Brain pericyte (primary cell): ENCODE results near the gene KIF11.
"Not testable (repeated sequence)": the region's sequence is repeated elsewhere in the genome, so short reads cannot be mapped to it uniquely, and the experiment has no call there.

Experiments
- DNase-seq: peaks from one replicate; pipeline ENCODE4 v3.0.0-alpha.2; 2012; ENCODE audit warnings: low read depth, low spot score

The KIF11 gene

GRCh38 chr10:92590623-92591549 is 2.0 kb upstream of the KIF11 start:
- DNase-seq, result no peak

- DNase-seq, result peak; percentile 81
Measured at GRCh38 chr10:92591550-92592022, 1.3 kb upstream of the KIF11 start.

- no peak for DNase-seq
Measured at GRCh38 chr10:92593619-92594588, 974 bp downstream of the KIF11 start.

DNA sequence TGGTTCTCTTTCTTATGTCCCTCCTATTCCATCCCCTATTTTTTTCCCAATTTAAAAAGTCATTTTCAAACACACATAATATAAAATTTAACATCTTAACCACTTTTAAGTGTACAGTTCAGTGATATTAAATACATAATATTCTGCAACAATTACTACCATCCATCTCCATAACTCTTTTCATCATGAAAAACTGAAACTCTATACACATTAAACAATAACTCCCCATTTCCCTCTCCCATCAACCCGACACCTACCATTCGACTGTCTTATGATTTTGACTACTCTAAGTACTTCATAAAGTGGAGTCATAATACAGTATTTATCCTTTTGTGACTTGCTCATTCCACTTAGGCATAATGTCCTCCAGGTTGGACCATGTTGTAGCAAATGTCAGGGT is 2.6 kb downstream of the KIF11 start:
- DNase-seq, result no peak

- no peak for DNase-seq
Measured at GRCh38 chr10:92598321-92598720, 5.4 kb downstream of the KIF11 start.

DNA sequence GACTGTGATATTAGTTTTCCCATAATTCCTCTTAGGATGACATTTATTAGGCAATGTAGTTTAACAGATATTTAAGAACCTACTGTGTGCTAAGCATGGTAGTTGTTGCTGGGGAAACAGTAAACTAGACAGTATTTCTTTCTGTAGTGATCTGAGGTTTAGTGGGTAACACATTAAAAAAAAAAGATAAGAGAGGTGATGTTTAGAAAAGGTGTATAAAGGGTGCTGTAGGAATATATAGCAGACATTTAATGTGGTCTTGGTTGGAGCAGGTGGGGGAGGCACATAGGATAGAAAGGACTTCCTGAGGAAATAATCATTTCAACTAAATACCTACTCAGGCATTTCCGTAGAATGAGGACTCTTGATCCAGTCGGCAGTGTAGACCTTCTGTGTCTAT is 11.9 kb downstream of the KIF11 start:
- DNase-seq, result no peak

DNA sequence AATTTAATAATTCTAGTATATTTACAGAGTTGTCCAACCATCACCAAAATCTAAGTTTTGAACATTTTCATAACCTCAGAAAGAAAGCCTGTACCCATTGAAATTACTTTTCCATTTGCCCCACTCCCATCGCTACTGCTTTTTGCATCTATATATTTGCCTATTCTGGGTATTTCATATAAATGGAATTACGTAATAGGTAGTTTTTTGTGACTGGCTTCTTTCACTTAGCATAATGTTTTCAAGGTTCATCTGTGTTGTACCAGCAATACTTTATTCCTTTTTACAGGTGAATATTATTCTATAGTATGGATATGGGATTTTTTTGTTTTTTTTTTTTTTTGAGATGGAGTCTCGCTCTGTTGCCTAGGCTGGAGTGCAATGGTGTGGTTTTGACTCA is 22.6 kb downstream of the KIF11 start:
- no peak for DNase-seq

GRCh38 chr10:92619368-92619767 is 26.4 kb downstream of the KIF11 start:
- DNase-seq, result no peak

GRCh38 chr10:92627845-92628480 is 35.0 kb downstream of the KIF11 start:
- DNase-seq, result no peak

DNA sequence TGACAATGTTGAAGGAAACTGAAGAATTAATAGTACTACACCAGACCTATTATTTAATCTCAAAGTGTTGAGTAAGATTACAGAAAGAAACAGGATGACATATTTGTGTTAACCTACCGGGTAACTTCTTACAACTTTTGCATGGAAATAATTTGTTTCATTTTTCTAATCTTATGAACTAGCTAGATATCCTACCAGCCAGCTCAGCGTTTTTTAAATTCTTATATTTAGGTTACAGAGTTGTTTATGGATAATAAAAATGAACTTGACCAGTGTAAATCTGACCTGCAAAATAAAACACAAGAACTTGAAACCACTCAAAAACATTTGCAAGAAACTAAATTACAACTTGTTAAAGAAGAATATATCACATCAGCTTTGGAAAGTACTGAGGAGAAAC is 37.0 kb downstream of the KIF11 start:
- no peak for DNase-seq

GRCh38 chr10:92638037-92638436 is 45.1 kb downstream of the KIF11 start:
- no peak for DNase-seq

GRCh38 chr10:92640107-92640506 is 47.2 kb downstream of the KIF11 start:
- peak; percentile 10 for DNase-seq

DNA sequence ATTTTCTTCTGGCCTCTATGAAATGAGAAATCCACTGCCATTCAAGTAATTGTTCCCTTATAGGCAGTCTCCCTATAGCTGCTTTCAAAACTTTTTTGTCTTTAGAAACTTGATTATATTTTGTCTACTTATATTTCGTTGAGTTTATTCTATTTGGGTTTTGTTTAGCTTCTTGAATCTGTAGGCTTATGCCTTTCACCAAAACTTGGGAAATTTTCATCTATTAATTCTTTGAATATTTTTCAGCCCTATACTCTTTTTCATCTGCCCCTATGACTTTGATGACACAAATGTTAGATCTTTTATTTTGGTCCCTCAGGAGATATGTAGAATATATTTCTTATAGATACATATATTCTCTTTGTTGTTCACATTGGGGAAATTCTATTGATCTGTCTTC is 48.6 kb downstream of the KIF11 start:
- DNase-seq, result no peak

DNA sequence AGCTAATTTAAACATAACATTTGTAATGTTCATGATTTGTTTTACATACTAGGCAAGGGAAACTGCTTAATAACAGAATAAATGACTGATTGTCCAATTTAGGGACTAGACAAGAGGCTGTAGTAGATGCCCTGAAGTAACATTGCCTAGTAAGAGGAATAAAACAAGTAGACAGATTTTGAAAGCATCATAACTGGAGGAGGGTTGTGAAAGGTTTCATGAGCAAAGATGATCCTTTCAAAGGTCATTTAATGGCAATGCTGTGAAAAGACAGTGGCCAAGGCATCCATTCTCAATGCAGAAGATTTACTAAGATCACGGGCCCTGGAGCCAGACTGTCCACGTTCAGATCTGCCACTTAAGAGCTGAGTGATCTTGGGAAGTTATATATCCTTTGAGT is 52.0 kb downstream of the KIF11 start:
- DNase-seq, result no peak

DNA sequence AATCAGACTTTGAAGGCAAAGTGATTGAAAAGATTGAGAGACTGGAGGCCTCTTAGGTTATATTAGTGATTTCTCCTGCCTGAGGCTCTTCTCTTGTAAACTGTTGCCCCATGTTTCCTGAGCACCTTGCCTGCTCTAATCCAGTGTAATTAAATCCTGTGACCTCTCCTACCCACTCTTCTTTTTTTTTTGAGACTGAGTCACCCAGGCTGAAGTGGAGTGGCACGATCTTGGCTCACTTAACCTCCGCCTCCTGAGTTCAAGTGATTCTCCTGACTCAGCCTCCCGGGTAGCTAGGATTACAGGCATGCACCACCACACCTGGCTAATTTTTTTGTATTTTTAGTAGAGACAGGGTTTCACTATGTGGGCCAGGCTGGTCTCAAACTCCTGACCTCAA is 57.9 kb downstream of the KIF11 start:
- not testable (repeated sequence) for DNase-seq

DNA sequence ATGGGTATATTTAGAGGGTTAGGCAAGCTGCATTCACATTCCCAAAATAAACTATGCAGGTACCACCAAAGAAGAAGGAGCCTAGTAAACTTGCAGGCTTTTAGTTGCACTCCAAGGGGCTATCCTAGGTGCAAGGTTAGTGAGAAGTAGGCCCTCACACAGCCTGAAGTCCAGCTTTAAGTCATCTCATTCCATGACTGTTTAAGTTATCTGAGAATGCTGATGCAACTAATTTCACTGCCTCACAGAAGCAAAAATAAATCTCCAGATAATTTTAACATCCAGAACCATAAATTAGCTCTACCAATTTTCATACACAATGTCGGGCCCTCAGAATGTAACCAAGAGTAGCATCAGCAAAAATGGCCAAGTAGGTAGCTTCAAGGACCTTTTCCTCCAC is 62.5 kb downstream of the KIF11 start:
- no peak for DNase-seq

DNA sequence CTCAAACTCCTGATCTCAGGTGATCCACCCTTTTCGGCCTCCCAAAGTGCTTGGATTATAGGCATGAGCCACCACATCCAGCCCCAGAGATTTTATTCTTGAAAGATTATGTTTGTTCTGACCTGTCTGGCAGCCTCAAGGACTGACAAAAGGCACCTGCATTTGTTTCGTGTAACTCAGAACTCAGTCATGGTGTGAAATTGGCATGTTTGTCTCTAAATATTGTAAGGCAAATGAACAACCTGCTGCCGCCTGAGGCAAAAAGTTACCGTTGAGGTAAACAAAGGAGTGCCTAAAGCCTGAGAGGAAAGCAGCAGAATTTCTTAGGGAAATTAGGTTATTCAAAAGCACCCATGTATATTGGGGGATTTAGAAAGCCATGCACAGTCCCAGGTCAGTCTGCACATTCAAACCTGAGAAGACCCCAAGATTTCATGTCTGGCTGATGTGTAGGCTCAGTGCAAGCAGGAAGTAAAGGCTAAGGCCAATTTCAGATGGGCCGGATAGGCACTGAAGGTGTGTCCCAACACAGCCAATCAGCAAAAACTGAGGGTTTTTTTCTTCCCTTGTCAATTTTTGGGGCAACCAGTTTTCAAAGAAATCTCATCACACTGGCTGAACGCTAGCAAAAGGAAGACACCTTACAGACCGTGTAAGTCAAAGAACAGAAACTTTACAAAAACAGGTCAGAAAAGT is 63.5 kb downstream of the KIF11 start:
- no peak for DNase-seq

GRCh38 chr10:92657024-92657423 is 64.1 kb downstream of the KIF11 start:
- no peak for DNase-seq

DNA sequence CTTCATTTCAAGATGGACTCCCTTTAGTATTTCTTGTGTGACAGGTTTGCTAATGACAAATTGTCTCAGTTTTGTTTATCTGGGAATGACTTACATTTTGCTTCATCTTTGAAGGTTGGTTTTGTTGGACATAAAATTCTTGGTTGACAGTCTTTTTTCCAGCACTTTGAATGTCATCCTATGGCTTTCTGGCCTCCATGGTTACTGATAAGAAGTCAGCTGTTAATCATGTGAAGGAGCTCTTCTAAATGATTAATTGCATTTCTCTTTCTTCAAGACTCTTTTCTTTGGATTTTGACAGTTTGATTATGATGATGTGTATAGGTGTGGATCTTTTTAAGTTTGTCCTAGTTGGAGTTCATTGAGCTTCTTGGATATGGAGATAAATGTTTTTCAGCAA is 69.9 kb downstream of the KIF11 start:
- DNase-seq, result no peak

GRCh38 chr10:92664322-92664721 is 71.4 kb downstream of the KIF11 start:
- no peak for DNase-seq

GRCh38 chr10:92667078-92667477 is 74.1 kb downstream of the KIF11 start:
- no peak for DNase-seq
